ENCODE results near the gene RIC8B. TPM values are rescaled to one million over a fixed set of nuclear protein-coding genes. Genes with fewer than 3 reads are reported as not detected.

The RIC8B gene
- total RNA-seq, 1 experiment from 2014 or later: 7.8 TPM

DNA sequence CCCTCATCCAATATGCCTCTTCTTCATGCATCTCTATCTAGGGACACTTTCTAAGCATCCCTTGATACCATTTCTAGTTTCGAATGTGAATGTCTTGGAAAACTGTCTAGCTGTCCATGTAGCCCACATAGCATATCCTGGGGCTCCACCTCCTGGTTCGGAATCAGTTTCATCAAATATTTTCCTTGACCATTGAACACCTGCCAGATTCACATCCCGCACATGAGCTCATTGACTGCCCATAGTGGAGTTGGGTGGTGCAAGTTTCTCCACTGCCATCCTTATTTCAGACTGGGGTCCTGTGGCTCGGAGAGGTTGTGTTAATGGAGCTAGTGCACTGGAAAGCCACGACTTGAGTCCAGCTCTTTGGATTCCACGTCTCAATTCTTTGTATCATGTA lies 122.6 kb downstream of the RIC8B start:
- Mint-ChIP-seq H3K27me3 (ENCODE audit: insufficient read depth, unreplicated experiment) (no peaks in the 10 kb centered on the region), H3K36me3 (ENCODE audit: insufficient read depth, unreplicated experiment) (no peaks in the 10 kb centered on the region), H3K4me1 (ENCODE audit: low read depth, unreplicated experiment) (peaks cover 10% of the 10 kb centered on the region), H3K27ac (ENCODE audit: unreplicated experiment) (no peak overlapping the region), H3K4me3 (ENCODE audit: unreplicated experiment) (no peak overlapping the region), H3K9me3 (ENCODE audit: unreplicated experiment) (no peaks in the 10 kb centered on the region)
- ChIA-PET POLR2A (no interaction called here), CTCF (interaction anchor here (0.6 to 1.3 kb wide), 5 partner anchors 10 to 540 kb away, joined by 4 to 8 read pairs (median 5); partner anchors contain the start of gene POLR3B)
- no peaks in the 10 kb centered on the region for H3K27me3 ChIP-seq (replicated peaks; ENCODE audit: control insufficient read depth, insufficient read depth, low read length)
- intact Hi-C loops (cut with micrococcal nuclease; ENCODE audit: unreplicated experiment): loop anchor here (1.0 to 10.0 kb wide), 2 partner anchors 382 to 511 kb away; no protein-coding TSS in a partner anchor
- peaks cover 12% of the 10 kb centered on the region for H3K4me1 ChIP-seq
- DNase-seq: peak in 1 of 2 experiments; percentile 31
- no peak overlapping the region for H3K4me3 ChIP-seq (ENCODE audit: low read depth, low read length)
- TF ChIP-seq, protein P1, sequence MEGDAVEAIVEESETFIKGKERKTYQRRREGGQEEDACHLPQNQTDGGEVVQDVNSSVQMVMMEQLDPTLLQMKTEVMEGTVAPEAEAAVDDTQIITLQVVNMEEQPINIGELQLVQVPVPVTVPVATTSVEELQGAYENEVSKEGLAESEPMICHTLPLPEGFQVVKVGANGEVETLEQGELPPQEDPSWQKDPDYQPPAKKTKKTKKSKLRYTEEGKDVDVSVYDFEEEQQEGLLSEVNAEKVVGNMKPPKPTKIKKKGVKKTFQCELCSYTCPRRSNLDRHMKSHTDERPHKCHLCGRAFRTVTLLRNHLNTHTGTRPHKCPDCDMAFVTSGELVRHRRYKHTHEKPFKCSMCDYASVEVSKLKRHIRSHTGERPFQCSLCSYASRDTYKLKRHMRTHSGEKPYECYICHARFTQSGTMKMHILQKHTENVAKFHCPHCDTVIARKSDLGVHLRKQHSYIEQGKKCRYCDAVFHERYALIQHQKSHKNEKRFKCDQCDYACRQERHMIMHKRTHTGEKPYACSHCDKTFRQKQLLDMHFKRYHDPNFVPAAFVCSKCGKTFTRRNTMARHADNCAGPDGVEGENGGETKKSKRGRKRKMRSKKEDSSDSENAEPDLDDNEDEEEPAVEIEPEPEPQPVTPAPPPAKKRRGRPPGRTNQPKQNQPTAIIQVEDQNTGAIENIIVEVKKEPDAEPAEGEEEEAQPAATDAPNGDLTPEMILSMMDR (IDR thresholded peaks at IDR 0.05; ENCODE audit: insufficient read depth in 1 of 2, low read depth in 1 of 2, low read length in 1 of 2, severe bottlenecking in 1 of 2, unreplicated experiment in 1 of 2): peak in 1 of 2 experiments; percentile 37
- H3K9me3 ChIP-seq: no peaks in the 10 kb centered on the region
- BruUV-seq (replicated peaks): no TSS peak
- no peaks in the 10 kb centered on the region for H3K36me3 ChIP-seq (ENCODE audit: control insufficient read depth, insufficient read depth, low read length)

DNA sequence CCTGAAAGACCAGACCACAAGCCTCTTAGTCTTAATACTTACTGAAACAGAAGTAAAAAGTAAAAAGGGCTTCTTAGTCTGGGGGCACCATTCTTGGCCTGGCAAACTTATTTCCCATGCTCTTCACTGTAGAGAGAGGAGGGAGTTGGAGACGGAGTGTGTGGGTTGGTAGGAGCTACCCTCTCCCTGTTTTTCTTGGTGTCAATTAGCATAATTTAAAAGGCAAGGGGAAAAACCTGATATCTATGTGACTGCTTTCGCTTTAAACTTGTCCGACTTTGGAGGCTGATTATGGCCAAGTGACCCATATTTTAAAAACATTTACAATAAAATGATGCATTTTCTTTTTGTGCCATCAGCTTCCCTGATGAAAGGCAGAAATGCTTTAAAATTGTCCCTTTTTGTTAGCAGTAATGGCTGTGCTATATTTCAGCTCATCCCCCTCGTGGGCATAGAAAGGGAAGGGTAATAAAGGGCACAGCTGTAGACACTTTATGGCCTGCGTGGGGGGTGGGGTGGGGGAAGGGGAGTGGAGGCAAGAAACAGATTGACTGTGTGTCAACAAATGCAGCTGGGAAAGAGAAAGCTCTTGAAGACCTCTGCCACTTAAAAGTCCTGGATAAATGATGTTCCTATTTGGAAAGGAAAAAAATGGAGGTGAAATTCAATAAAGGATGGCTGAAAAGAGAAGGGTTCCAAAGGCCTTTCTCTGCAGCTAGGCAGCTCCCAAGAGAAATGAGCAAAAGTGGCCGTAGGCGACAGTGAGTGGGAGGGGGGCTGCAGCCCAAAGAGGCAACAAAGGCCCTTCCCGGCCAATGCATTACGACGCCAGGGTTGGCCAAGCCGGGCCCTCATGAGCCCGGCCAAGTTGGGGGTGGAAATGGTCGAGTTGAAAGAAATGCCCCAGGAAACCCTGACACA lies 123.8 kb downstream of the RIC8B start:
- TF ChIP-seq, protein P1 (IDR thresholded peaks at IDR 0.05; ENCODE audit: insufficient read depth in 1 of 2, low read depth in 1 of 2, low read length in 1 of 2, severe bottlenecking in 1 of 2, unreplicated experiment in 1 of 2): no peak
- Histone ChIP-seq H3K9me3 (no peaks in the 10 kb centered on the region), H3K4me1 (peaks cover 1% of the 10 kb centered on the region; the same call in 1 of the 2 replicates), H3K36me3 (ENCODE audit: control insufficient read depth, insufficient read depth, low read length) (no peaks in the 10 kb centered on the region), H3K27me3 (replicated peaks; ENCODE audit: control insufficient read depth, insufficient read depth, low read length) (no peaks in the 10 kb centered on the region), H3K4me3 (ENCODE audit: low read depth, low read length) (no peak overlapping the region)
- H3K27ac Mint-ChIP-seq (ENCODE audit: unreplicated experiment): no peak overlapping the region
- ChIA-PET CTCF (interaction anchor here (0.6 kb wide), 1 partner anchor 440 kb away, joined by 4 read pairs; no protein-coding TSS in a partner anchor), POLR2A (no interaction called here)
- no peaks in the 10 kb centered on the region for H3K27me3 Mint-ChIP-seq (ENCODE audit: insufficient read depth, unreplicated experiment)
- no peak for DNase-seq
- H3K4me3 Mint-ChIP-seq (ENCODE audit: unreplicated experiment): no peak overlapping the region
- intact Hi-C loops (cut with micrococcal nuclease; ENCODE audit: unreplicated experiment): loop anchor here (1.0 to 10.0 kb wide), 2 partner anchors 383 to 512 kb away; no protein-coding TSS in a partner anchor
- no peaks in the 10 kb centered on the region for H3K36me3 Mint-ChIP-seq (ENCODE audit: insufficient read depth, unreplicated experiment)
- BruUV-seq (replicated peaks): no TSS peak
- H3K9me3 Mint-ChIP-seq (ENCODE audit: unreplicated experiment): no peaks in the 10 kb centered on the region
- H3K4me1 Mint-ChIP-seq (ENCODE audit: low read depth, unreplicated experiment): peaks cover 5% of the 10 kb centered on the region

DNA sequence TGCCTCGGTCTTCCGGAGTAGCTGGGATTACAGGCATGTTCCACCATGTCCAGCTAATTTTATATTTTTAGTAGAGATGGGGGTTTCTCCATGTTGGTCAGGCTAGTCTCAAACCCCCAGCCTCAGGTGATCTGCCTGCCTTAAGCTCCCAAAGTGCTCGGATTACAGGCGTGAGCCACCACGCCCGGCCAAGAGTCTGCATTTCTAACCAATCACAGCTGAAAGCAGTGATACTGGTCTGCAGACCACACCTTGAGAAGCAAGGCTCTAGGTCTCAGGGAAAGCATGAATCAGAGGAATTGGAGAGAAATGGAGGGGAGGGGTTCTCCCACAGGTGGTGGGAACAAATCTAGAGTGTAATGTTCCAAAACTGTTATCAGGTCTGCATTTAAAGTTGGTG lies 126.1 kb downstream of the RIC8B start:
- TF ChIP-seq, protein P1 (IDR thresholded peaks at IDR 0.05; ENCODE audit: insufficient read depth in 1 of 2, low read depth in 1 of 2, low read length in 1 of 2, severe bottlenecking in 1 of 2, unreplicated experiment in 1 of 2): no peak
- Mint-ChIP-seq H3K27ac (ENCODE audit: unreplicated experiment) (no peak overlapping the region), H3K4me3 (ENCODE audit: unreplicated experiment) (no peak overlapping the region), H3K9me3 (ENCODE audit: unreplicated experiment) (no peaks in the 10 kb centered on the region), H3K4me1 (ENCODE audit: low read depth, unreplicated experiment) (peaks cover 5% of the 10 kb centered on the region), H3K36me3 (ENCODE audit: insufficient read depth, unreplicated experiment) (no peaks in the 10 kb centered on the region), H3K27me3 (ENCODE audit: insufficient read depth, unreplicated experiment) (no peaks in the 10 kb centered on the region)
- Histone ChIP-seq H3K4me1 (no peaks in the 10 kb centered on the region), H3K9me3 (no peaks in the 10 kb centered on the region), H3K36me3 (ENCODE audit: control insufficient read depth, insufficient read depth, low read length) (no peaks in the 10 kb centered on the region), H3K27me3 (replicated peaks; ENCODE audit: control insufficient read depth, insufficient read depth, low read length) (no peaks in the 10 kb centered on the region), H3K4me3 (ENCODE audit: low read depth, low read length) (no peak overlapping the region)
- intact Hi-C loops (cut with micrococcal nuclease; ENCODE audit: unreplicated experiment): no loop called here
- CTCF ChIA-PET: no interaction called here
- DNase-seq: no peak
- POLR2A ChIA-PET: no interaction called here
- no TSS peak for BruUV-seq (replicated peaks)

All from Caco-2 (cell line).